ENCODE measurements around the gene ATP5PO.
"Not testable (repeated sequence)": the region's sequence is repeated elsewhere in the genome, so short reads cannot be mapped to it uniquely, and the experiment has no call there.

The ATP5PO gene

DNA sequence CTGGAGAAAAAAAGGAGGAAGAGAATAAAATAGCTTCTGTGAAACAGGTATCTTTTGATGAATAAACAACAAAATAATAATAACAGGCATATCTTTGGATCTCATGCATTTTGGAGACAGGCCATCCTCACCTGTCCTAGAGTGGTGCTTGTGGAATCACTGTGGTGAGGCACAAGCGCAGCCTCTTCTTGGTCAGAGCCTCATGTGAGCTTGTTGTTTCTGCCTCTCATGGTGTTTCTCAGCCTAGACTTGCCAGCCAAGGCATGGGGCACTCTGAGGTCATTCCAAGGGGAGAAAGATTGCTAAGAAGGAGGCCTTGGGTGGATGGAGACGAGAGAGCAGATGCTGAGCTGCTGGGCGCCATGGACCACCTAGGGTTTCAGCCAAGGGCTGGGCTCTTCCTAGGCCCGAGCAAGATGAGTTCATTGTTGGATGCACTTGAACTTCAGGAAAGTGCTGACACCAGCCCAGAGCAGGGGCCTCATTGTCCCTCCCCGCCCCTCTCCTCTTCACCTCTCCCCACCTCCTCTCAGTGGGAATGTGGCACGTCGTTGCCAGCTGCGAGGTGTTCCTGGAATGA, 49.5 kb downstream of the ATP5PO start:
- DNase-seq: no peak

DNA sequence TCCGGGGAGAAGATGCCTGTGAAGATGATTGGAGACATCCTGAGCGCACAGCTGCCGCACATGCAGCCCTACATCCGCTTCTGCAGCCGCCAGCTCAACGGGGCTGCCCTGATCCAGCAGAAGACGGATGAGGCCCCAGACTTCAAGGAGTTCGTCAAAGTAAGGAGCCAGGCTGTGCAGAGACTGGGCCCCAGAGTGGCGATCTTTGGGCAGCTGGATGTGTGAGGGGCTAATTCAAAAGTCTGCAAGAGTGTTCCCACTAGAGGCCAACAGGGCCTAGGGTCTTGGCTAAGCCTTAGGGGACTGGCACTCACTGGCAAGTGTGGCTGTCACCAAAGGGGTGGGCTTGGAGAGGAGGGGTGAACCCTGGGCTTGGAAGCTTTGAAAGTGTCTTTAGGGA, 50.4 kb downstream of the ATP5PO start:
- DNase-seq: no peak

DNA sequence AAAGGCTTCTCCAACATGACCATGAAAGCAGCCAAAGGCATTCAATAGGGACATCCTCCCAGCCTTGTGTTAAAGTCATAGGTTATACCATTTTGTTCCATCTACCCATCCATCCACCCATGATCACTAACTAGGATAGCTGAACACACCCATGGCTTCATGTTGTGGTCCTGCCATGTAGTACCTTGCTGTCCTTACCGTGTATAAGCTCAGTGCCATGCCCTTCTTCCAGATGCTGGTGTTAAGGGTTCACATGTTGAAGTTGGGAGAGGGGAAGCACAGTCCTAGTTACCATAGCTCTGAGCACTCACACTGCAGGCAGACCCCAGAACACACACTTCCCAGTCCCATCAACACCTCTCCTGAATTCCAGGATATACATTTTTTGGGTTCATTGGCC, 51.5 kb downstream of the ATP5PO start:
- DNase-seq: no peak

DNA sequence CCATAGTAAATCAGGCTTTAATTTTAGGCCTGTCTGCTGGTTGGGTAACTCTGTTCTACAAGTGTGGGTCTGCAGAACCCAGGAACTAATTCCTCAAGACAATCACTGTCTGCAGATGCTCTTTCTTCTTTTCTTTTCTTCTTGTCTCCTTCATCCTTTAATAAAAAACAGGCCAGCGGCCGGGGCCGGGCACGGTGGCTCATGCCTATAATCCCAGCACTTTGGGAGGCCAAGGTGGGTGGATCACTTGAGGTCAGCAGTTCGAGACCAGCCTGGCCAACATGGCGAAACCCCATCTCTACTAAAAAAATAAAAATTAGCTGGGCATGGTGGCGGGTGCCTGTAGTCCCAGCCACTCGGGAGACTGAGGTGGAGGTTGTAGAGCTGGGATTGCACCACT, 52.4 kb downstream of the ATP5PO start:
- DNase-seq: not testable (repeated sequence)

DNA sequence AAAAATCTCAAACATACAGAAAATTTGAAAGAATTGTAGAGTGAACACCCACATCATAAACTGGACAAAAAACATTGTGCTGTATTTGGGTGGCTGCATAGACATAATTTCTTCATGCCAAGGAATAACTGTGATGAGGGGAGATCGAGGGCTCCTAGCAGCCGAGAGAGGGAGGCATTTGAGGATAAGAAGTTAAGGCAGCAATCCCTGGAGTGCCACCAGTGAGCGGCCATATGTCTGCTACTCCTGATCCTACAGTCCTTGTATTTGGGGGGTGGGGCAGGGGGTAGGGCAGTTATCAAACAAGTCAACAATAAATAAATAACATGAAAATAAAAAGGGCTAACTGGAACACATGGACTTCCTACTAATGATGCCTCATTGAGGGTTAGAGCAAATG, 54.5 kb downstream of the ATP5PO start:
- no peak for DNase-seq

DNA sequence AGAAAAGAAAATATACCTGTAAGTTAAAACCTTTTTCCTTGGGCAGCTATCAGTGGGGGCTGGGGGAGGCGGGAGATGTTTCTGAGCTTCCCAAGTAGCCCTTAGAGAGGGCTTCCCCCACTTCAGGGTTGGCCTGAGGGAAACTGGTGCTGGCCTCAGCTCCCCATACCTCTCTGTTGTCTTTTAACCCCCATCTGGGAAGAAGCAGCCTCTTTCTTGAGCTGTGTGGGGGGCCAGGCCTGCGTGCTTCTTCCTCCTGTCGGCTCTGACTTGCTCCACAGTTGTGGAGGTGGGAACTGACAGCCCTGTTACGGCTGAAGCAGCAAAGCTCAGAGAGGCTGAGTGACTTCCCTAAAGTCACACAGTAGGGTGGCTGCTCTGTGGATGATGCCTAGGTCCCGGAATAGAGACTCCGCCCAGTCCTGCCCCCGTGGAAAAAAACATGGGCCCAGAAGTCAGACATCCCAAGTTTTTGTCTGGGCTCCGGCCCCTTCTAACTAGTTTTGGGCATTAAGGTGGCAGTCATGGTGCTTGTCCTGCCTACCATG, 55.2 kb downstream of the ATP5PO start:
- no peak for DNase-seq

DNA sequence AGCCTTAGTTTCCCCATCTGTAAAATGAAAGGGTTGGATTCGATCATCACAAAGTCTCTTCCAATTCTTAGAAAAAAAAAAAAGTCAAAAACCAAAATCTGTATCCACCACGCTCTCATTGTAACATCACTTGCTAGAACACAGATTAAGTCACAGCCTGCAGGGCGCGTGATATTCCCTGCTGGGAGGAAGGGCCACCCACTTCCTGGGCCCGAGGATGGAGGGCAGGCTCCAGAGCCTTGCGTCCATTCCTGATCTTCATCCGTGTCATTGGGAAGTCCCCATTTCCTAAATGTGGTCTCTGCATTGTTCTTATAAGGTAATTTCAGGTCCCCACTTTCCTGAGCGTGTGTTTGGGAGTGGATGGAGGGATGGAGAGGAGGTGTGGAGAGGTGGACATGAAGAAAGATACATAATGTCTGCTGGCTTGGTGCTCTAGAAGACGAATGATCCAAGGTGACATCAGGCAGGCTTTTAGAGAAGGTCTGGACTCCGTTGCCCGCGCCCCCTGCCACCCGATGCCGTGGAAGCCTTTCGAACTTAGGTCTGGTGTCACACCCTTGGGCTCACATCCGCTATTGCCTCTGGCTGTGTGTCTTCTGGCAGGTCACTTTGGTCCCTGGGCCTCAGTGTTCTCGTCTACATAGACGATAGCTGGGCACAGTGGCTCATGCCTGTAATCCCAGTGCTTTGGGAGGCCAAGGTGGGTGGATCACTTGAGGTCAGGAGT, 56.1 kb downstream of the ATP5PO start:
- no peak for DNase-seq

DNA sequence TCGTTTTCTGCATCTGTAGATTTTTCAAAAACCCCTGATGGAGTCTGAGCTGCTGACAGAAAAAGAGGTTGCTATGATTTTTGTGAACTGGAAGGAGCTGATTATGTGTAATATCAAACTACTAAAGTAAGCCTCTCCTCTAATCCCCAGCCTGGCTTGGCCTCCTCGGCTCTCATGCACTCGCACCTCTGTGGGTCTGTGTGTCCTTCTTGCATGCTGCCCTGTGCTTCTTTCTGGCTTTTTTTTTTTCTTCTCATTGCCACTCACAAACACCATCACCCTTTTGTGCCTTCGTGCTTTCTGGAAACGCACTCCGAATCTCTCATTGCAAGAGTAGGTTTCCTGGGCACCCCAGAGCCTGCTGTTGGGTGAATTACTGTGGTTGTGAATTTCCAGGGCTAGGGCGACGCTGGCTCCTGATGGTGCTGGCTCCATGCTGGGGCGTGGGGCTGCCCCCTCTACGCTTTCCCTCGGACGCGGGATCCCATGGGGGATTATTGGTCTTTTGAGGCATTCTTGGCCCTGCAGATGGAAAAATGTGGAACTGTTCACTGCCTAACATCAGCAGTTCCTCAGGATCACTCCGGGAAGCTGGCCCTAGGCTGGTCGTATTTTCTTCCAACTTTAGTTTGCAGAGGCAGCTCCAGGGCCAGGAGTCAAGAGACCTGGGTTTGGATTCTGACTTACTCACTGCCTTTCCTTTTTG, 56.8 kb downstream of the ATP5PO start:
- DNase-seq: no peak

DNA sequence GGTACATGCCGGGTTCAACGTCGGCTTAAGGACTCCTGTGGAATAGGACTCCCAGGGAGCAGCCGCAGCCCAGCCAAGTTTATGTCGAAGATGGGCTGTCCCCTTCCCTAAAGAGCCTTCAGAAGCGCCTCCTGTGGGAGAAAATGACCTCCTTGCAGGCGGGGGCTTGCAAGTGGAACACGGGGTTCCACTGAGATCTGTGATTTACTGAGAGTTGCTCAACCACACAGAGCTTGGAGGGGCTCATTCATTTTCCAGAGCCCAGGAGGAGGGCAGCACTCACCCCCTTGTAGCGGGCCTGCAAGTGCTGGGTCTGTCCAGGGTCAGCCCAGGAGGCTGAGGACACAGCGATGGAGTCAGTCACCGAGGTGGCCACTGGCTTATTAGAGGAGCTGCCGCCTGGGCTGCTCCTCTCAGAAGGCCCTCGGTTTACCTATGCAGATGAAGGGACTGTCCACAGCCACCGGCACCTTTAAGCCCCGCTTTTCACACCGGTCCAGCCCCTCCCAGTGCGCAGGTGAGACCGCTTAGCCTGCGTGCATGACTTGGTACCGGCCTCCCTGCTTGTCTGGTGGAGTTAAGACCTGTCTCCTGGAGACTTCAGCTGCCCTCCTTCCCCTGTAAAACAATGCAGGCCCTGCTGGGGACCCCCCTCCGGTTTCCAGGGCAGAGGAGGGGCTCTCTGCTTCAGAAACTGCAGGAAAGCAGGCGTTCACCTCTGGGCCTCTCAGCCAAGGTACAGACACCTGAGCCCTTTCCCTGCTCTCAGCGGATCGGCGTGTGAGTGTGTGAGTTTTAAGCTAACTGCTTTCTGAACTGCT, 57.5 kb downstream of the ATP5PO start:
- no peak for DNase-seq

DNA sequence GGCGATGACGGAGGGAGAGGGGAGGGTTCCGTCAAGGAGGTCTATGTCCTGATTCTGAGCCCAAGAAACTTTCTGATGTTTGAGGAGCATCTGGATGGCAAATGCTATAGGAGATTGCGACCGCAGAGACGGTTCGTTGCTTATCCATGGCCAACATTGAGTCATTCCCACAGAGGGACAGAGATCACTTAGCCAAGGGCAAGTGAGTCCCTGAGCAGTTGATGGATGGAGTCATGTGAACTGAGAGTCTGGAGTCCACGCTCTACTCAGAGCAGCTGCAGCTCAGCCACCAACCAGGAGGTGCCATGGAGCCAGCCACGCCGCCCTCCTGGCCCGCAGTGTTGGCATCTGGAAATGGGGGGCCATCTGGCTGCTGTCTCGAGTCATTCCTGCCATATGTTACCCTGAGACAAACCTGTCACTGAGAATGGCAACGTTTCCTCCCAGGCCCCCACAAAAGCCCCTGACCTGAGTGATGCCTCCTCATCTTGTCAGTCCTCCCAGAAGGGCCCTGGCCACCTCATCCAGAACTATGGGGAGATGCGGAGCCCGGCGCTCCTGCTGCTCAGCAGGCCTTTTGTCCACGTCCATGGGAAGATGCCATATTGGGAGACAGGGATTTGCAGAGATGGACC, 58.6 kb downstream of the ATP5PO start:
- DNase-seq: no peak

DNA sequence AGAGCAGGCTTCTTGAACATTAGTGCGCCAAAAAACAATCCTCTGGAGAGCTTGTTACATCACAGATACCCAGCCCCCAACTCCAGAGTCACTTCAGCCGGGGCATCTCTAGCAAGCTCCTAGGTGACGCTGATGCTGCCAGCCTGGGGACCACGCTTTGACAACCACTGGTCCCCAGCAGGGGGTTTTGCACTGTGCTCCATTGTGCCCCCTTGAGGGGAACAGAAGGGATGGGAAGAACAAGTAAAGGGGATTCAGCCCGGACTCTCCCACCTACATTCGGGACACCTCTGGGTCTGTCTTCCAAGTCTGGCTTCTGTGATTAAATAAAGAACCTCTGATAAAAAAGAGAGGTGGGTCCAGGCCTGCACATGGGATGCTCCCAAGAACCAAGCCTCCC, 60.4 kb downstream of the ATP5PO start:
- no peak for DNase-seq

DNA sequence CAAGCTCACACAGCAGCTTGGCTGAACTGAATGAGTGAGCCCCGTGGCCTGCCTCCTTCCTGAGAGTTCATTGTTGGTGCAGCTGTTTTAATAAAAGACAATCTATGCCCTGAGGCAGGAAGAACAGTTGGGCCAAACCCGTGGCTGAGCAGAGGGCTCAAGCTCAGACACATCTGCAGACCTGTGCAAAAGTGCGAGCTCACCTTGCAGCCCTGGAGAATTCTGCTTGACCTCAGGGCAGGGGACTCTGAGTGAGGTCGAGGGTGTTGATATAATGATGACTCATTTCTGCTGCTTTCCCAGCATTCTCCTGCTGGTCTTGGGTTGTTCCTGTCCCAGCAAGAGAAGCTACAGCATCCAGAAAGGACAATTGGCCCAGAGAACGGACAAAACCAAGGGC, 61.0 kb downstream of the ATP5PO start:
- no peak for DNase-seq

All from activated CD8-positive, alpha-beta memory T cell treated with anti-CD3 and anti-CD28 coated beads for 24 hours (primary cell).